B cell (primary cell): ENCODE measurements around the gene NAIF1. TPM values are rescaled to one million over a fixed set of nuclear protein-coding genes. Genes with fewer than 3 reads are reported as not detected.

Source experiments
- ATAC-seq: fragments of 200-7000 bp; cut with Tn5 transposase; one replicate; pipeline ENCODE4 v1.10.0; 2021; ENCODE audit warnings: low read depth, mild to moderate bottlenecking, moderate number of reproducible peaks, moderate library complexity
- CTCF ChIA-PET: fragments of 350-600 bp; sonication (Branson Sonifier 250); formaldehyde crosslinking; loops from one replicate; lab custom pipeline; 2021; ENCODE audit warnings: antibody characterized with exemption, inconsistent platforms; lab: Charles Lee
- POLR2A ChIA-PET: fragments of 350-600 bp; sonication (Branson Sonifier 250); formaldehyde crosslinking; loops from one replicate; lab custom pipeline; 2021; ENCODE audit warnings: antibody characterized with exemption; lab: Charles Lee
- DNase-seq: peaks from one replicate; pipeline ENCODE4 v3.0.0; 2013
- H2AFZ ChIP-seq: 2 replicates; pipeline ENCODE4 v1.6.1; 2012; ENCODE audit warnings: mild to moderate bottlenecking, low read depth, low read length; ENCODE audit not compliant: insufficient read depth, poor library complexity, severe bottlenecking
- H3K27ac ChIP-seq, 2 donors: 1 replicate in 1 of 2; 2 replicates in 1 of 2; pipeline ENCODE4 v1.5.1; 2012 to 2013; ENCODE audit warnings: low read length in 2 of 2, mild to moderate bottlenecking in 2 of 2, moderate library complexity in 1 of 2
- H3K27me3 ChIP-seq, 4 experiments: fragments of 200-600 bp in 1 of 4; sonication (generic) in 1 of 4; replicated peaks in 1 of 4; 1 replicate in 2 of 4; 2 replicates in 2 of 4; pipeline versions ENCODE4 v1.6.1 to v1.7.0; 2013 to 2016; ENCODE audit warnings: low read length in 3 of 4, mild to moderate bottlenecking in 2 of 4, mixed read lengths in 1 of 4, moderate library complexity in 1 of 4; ENCODE audit not compliant: insufficient read depth in 4 of 4, control insufficient read depth in 3 of 4; ENCODE audit errors: control extremely low read depth in 1 of 4
- H3K36me3 ChIP-seq, 2 experiments: replicated peaks in 1 of 2; 1 replicate in 1 of 2; 2 replicates in 1 of 2; pipeline versions ENCODE4 v1.6.1 to v1.7.1; 2013; ENCODE audit warnings: low read length in 1 of 2; ENCODE audit not compliant: insufficient read depth in 2 of 2, control insufficient read depth in 1 of 2; ENCODE audit errors: control extremely low read depth in 1 of 2, extremely low read depth in 1 of 2
- H3K4me1 ChIP-seq, 2 donors: fragments of 200-600 bp in 1 of 2; sonication (generic) in 1 of 2; 1 replicate in 1 of 2; 2 replicates in 1 of 2; pipeline versions ENCODE4 v1.5.1 to v1.6.1; 2013 to 2017; ENCODE audit warnings: low read length in 2 of 2; ENCODE audit not compliant: control insufficient read depth in 2 of 2, insufficient read depth in 2 of 2
- H3K4me2 ChIP-seq: replicated peaks from 2 replicates; pipeline ENCODE3; 2012; ENCODE audit warnings: mild to moderate bottlenecking, low read depth, low read length; ENCODE audit not compliant: poor library complexity, severe bottlenecking
- H3K4me3 ChIP-seq, 5 experiments: fragments of 200-600 bp in 1 of 5; sonication (generic) in 1 of 5; 1 replicate in 3 of 5; 2 replicates in 2 of 5; pipeline versions ENCODE4 v1.5.1 to v1.7.0; 2011 to 2016; ENCODE audit warnings: low read length in 4 of 5, mild to moderate bottlenecking in 4 of 5, low read depth in 2 of 5, control low read depth in 1 of 5, moderate library complexity in 1 of 5; ENCODE audit not compliant: insufficient read depth in 1 of 5; ENCODE audit errors: control extremely low read depth in 1 of 5, extremely low read depth in 1 of 5
- H3K79me2 ChIP-seq: fragments of 200-600 bp; sonication (generic); one replicate; pipeline ENCODE4 v1.6.0; 2016; ENCODE audit warnings: low read length; ENCODE audit not compliant: control insufficient read depth, insufficient read depth
- H3K9ac ChIP-seq: fragments of 200-600 bp; sonication (generic); 2 replicates; pipeline ENCODE4 v1.6.1; 2017; ENCODE audit warnings: mild to moderate bottlenecking, low read length, moderate library complexity
- H3K9me3 ChIP-seq, 3 donors: one replicate each; pipeline versions ENCODE4 v1.6.1 to v1.7.1; 2013; ENCODE audit warnings: low read length in 2 of 3; ENCODE audit not compliant: control insufficient read depth in 2 of 3, insufficient read depth in 1 of 3; ENCODE audit errors: control extremely low read depth in 1 of 3
- H4K20me1 ChIP-seq: 2 replicates; pipeline ENCODE4 v1.6.0; 2012; ENCODE audit warnings: mild to moderate bottlenecking, low read length; ENCODE audit not compliant: insufficient read depth, control insufficient read depth, poor library complexity, severe bottlenecking
- H3K27ac Mint-ChIP-seq: one replicate; pipeline ENCODE4 v1.8.0; 2021; ENCODE audit warnings: mixed read lengths
- H3K27me3 Mint-ChIP-seq: one replicate; pipeline ENCODE4 v1.8.0; 2021; ENCODE audit warnings: mixed read lengths
- H3K4me1 Mint-ChIP-seq: one replicate; pipeline ENCODE4 v1.8.0; 2021; ENCODE audit warnings: mixed read lengths
- H3K4me3 Mint-ChIP-seq: one replicate; pipeline ENCODE4 v1.8.0; 2021; ENCODE audit warnings: mixed read lengths
- H3K9me3 Mint-ChIP-seq: one replicate; pipeline ENCODE4 v1.8.0; 2022; ENCODE audit warnings: mixed read lengths; ENCODE audit not compliant: insufficient read depth
- EZH2 ChIP-seq: IDR thresholded peaks from 2 replicates; pipeline ENCODE4 v1.6.1; 2012; ENCODE audit warnings: borderline replicate concordance, low read depth, mild to moderate bottlenecking, moderate library complexity, low read length; ENCODE audit not compliant: insufficient read depth, poor library complexity, severe bottlenecking
- WGBS: methylation state at CpG from one replicate; pipeline ENCODE4 v1.1.5; 2013; ENCODE audit warnings: missing lambda C conversion rate; ENCODE audit not compliant: insufficient coverage; 5-methylcytosine and 5-hydroxymethylcytosine counted together
- intact Hi-C: fragments of 100-400 bp; cut with micrococcal nuclease; formaldehyde crosslinking; loops from one replicate; pipeline ENCODE4 v1.10.0; 2022
- polyA plus RNA-seq: library from polyadenylated mRNA; depleted of rRNA; stranded (reverse); fragments of >200 nt; gene quantifications from 2 replicates; pipeline ENCODE4 v1.2.3, GENCODE V29; 2012
- total RNA-seq, 2 donors: library from RNA; stranded (reverse); fragments of 120-200 nt in 1 of 2; gene quantifications; 1 replicate in 1 of 2; 2 replicates in 1 of 2; pipeline versions ENCODE4 v1.2.3 to v1.2.4, GENCODE V29; 2013 to 2022
- TF ChIP-seq, protein P1 (sequence below): fragments of 200-600 bp; IDR thresholded peaks from one replicate; pipeline ENCODE4 v1.8.0; 2022; ENCODE audit warnings: antibody characterized with exemption, mild to moderate bottlenecking

Gene NAIF1
- total and polyA plus RNA-seq, 2 donors (not counting 1 experiment from before 2014, with no cell fraction given): 11.4 to 16.6 TPM

DNA sequence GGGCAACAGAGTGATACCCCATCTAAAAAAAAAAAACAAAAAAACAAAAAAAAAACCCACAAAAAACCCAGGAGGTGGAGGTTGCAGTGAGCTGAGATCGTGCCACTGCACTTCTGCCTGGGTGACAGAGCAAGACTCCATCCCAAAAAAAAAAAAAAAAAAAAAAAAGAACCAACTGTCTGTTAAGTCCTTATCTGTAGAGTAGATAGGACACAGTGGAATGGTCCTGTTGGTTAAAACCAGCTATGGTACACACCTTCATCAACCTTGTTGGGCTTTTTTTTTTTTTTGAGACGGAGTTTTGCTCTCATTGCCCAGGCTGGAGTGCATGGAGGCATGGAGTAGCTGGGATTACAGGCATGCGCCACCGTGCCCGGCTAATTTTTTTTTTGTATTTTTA is 13.1 kb upstream of the NAIF1 start:
- peaks cover 89% of the 10 kb centered on the region for H3K79me2 ChIP-seq
- no peaks in the 10 kb centered on the region for H3K27me3 ChIP-seq
- H3K4me2 ChIP-seq: no peak overlapping the region
- H3K9ac ChIP-seq: no peak overlapping the region
- Mint-ChIP-seq H3K27ac (no peak overlapping the region), H3K27me3 (no peaks in the 10 kb centered on the region), H3K4me3 (no peak overlapping the region), H3K9me3 (no peaks in the 10 kb centered on the region), H3K4me1 (peaks cover 30% of the 10 kb centered on the region)
- H3K4me1 ChIP-seq: peaks cover 3 to 4% of the 10 kb centered on the region in 2 donors
- peaks cover 0 to 7% of the 10 kb centered on the region in 2 experiments for H3K36me3 ChIP-seq
- ChIA-PET POLR2A (interaction anchor here (0.7 kb wide), 1 partner anchor 156 kb away, joined by 3 read pairs; no protein-coding TSS in a partner anchor), CTCF (interaction anchor here (0.8 to 3.5 kb wide), 5 partner anchors 13 to 137 kb away, joined by 3 to 13 read pairs (median 4); partner anchors contain the start of gene NAIF1)
- no peak overlapping the region for H2AFZ ChIP-seq
- H3K4me3 ChIP-seq: no peak overlapping the region
- no peak for TF ChIP-seq EZH2
- TF ChIP-seq, protein P1, sequence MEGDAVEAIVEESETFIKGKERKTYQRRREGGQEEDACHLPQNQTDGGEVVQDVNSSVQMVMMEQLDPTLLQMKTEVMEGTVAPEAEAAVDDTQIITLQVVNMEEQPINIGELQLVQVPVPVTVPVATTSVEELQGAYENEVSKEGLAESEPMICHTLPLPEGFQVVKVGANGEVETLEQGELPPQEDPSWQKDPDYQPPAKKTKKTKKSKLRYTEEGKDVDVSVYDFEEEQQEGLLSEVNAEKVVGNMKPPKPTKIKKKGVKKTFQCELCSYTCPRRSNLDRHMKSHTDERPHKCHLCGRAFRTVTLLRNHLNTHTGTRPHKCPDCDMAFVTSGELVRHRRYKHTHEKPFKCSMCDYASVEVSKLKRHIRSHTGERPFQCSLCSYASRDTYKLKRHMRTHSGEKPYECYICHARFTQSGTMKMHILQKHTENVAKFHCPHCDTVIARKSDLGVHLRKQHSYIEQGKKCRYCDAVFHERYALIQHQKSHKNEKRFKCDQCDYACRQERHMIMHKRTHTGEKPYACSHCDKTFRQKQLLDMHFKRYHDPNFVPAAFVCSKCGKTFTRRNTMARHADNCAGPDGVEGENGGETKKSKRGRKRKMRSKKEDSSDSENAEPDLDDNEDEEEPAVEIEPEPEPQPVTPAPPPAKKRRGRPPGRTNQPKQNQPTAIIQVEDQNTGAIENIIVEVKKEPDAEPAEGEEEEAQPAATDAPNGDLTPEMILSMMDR: no peak
- H3K27ac ChIP-seq: no peak overlapping the region
- peaks cover 17% of the 10 kb centered on the region for H4K20me1 ChIP-seq
- no CpG with 5 or more reads among the region's 5 CpGs for WGBS
- no peaks in the 10 kb centered on the region for H3K9me3 ChIP-seq
- ATAC-seq (no peak), DNase-seq (no peak)
- intact Hi-C loops: no loop called here
